Dendritic cell treated with granulocyte-macrophage colony-stimulating factor and Interleukin-4, amounts not matched to agents 40 ng/mL and 50 ng/mL, for 4 days (primary cell): Measurements from ENCODE around the gene NXPH1.

Experiments used
- H3K27ac Mint-ChIP-seq: one replicate; pipeline ENCODE4 v1.8.0; 2022; ENCODE audit warnings: mild to moderate bottlenecking, mixed read lengths
- H3K27me3 Mint-ChIP-seq: one replicate; pipeline ENCODE4 v1.8.0; 2022; ENCODE audit warnings: mild to moderate bottlenecking, mixed read lengths
- H3K36me3 Mint-ChIP-seq: one replicate; pipeline ENCODE4 v1.8.0; 2022; ENCODE audit warnings: low read depth, mixed read lengths
- H3K4me1 Mint-ChIP-seq: one replicate; pipeline ENCODE4 v1.8.0; 2022; ENCODE audit warnings: low read depth, mixed read lengths
- H3K4me3 Mint-ChIP-seq: one replicate; pipeline ENCODE4 v1.8.0; 2022; ENCODE audit warnings: mild to moderate bottlenecking, moderate library complexity, mixed read lengths
- H3K9me3 Mint-ChIP-seq: one replicate; pipeline ENCODE4 v1.8.0; 2022; ENCODE audit warnings: mixed read lengths
- intact Hi-C: fragments of 100-400 bp; cut with micrococcal nuclease; formaldehyde crosslinking; loops from one replicate; pipeline ENCODE4 v1.15.0; 2022

Gene NXPH1

GRCh38 chr7:8567626-8568025 lies 134.2 kb downstream of the NXPH1 start:
- no peaks in the 10 kb centered on the region for H3K4me1 Mint-ChIP-seq
- intact Hi-C loops = no loop called here
- H3K4me3 Mint-ChIP-seq = no peak overlapping the region
- H3K27me3 Mint-ChIP-seq = no peaks in the 10 kb centered on the region
- no peak overlapping the region for H3K27ac Mint-ChIP-seq
- H3K36me3 Mint-ChIP-seq = no peaks in the 10 kb centered on the region
- no peaks in the 10 kb centered on the region for H3K9me3 Mint-ChIP-seq

GRCh38 chr7:8579661-8580194 lies 146.3 kb downstream of the NXPH1 start:
- peaks cover 18% of the 10 kb centered on the region for H3K9me3 Mint-ChIP-seq
- no peak overlapping the region for H3K4me3 Mint-ChIP-seq
- no peaks in the 10 kb centered on the region for H3K4me1 Mint-ChIP-seq
- intact Hi-C loops = no loop called here
- no peak overlapping the region for H3K27ac Mint-ChIP-seq
- H3K36me3 Mint-ChIP-seq = no peaks in the 10 kb centered on the region
- H3K27me3 Mint-ChIP-seq = no peaks in the 10 kb centered on the region

- Mint-ChIP-seq H3K4me3 (no peak overlapping the region), H3K27ac (no peak overlapping the region), H3K36me3 (no peaks in the 10 kb centered on the region), H3K27me3 (no peaks in the 10 kb centered on the region), H3K4me1 (no peaks in the 10 kb centered on the region), H3K9me3 (peaks cover 30% of the 10 kb centered on the region)
- intact Hi-C loops = no loop called here
Observed at GRCh38 chr7:8581842-8582241, 148.4 kb downstream of the NXPH1 start.

- Mint-ChIP-seq H3K27me3 (no peaks in the 10 kb centered on the region), H3K36me3 (no peaks in the 10 kb centered on the region), H3K4me3 (no peak overlapping the region), H3K27ac (no peak overlapping the region), H3K9me3 (peaks cover 30% of the 10 kb centered on the region), H3K4me1 (no peaks in the 10 kb centered on the region)
- intact Hi-C loops = no loop called here
Observed at GRCh38 chr7:8582728-8583127, 149.3 kb downstream of the NXPH1 start.

- Mint-ChIP-seq H3K4me3 (no peak overlapping the region), H3K9me3 (peaks cover 38% of the 10 kb centered on the region), H3K27ac (no peak overlapping the region), H3K27me3 (no peaks in the 10 kb centered on the region), H3K36me3 (no peaks in the 10 kb centered on the region), H3K4me1 (no peaks in the 10 kb centered on the region)
- intact Hi-C loops = no loop called here
Observed at GRCh38 chr7:8585591-8585990, 152.2 kb downstream of the NXPH1 start.

- H3K4me1 Mint-ChIP-seq = no peaks in the 10 kb centered on the region
- H3K4me3 Mint-ChIP-seq = no peak overlapping the region
- intact Hi-C loops = no loop called here
- H3K27me3 Mint-ChIP-seq = no peaks in the 10 kb centered on the region
- H3K27ac Mint-ChIP-seq = no peak overlapping the region
- H3K36me3 Mint-ChIP-seq = no peaks in the 10 kb centered on the region
- peaks cover 20% of the 10 kb centered on the region for H3K9me3 Mint-ChIP-seq
Observed at GRCh38 chr7:8590225-8590624, 156.8 kb downstream of the NXPH1 start.

GRCh38 chr7:8590791-8591190 lies 157.4 kb downstream of the NXPH1 start:
- H3K4me3 Mint-ChIP-seq = no peak overlapping the region
- no peaks in the 10 kb centered on the region for H3K36me3 Mint-ChIP-seq
- intact Hi-C loops = no loop called here
- peaks cover 18% of the 10 kb centered on the region for H3K9me3 Mint-ChIP-seq
- no peaks in the 10 kb centered on the region for H3K4me1 Mint-ChIP-seq
- H3K27me3 Mint-ChIP-seq = no peaks in the 10 kb centered on the region
- H3K27ac Mint-ChIP-seq = no peak overlapping the region

GRCh38 chr7:8591289-8591688 lies 157.9 kb downstream of the NXPH1 start:
- no peaks in the 10 kb centered on the region for H3K27me3 Mint-ChIP-seq
- H3K27ac Mint-ChIP-seq = no peak overlapping the region
- no peak overlapping the region for H3K4me3 Mint-ChIP-seq
- H3K36me3 Mint-ChIP-seq = no peaks in the 10 kb centered on the region
- intact Hi-C loops = no loop called here
- H3K9me3 Mint-ChIP-seq = peaks cover 13% of the 10 kb centered on the region
- no peaks in the 10 kb centered on the region for H3K4me1 Mint-ChIP-seq

GRCh38 chr7:8592167-8592566 lies 158.8 kb downstream of the NXPH1 start:
- Mint-ChIP-seq H3K4me1 (no peaks in the 10 kb centered on the region), H3K36me3 (no peaks in the 10 kb centered on the region), H3K4me3 (no peak overlapping the region), H3K9me3 (peaks cover 8% of the 10 kb centered on the region), H3K27ac (no peak overlapping the region), H3K27me3 (no peaks in the 10 kb centered on the region)
- intact Hi-C loops = no loop called here

- Mint-ChIP-seq H3K27me3 (no peaks in the 10 kb centered on the region), H3K27ac (no peak overlapping the region), H3K9me3 (peaks cover 12% of the 10 kb centered on the region), H3K36me3 (no peaks in the 10 kb centered on the region), H3K4me1 (no peaks in the 10 kb centered on the region), H3K4me3 (no peak overlapping the region)
- intact Hi-C loops = no loop called here
Observed at GRCh38 chr7:8594115-8594514, 160.7 kb downstream of the NXPH1 start.

- peaks cover 20% of the 10 kb centered on the region for H3K9me3 Mint-ChIP-seq
- no peaks in the 10 kb centered on the region for H3K36me3 Mint-ChIP-seq
- no peak overlapping the region for H3K4me3 Mint-ChIP-seq
- H3K27me3 Mint-ChIP-seq = no peaks in the 10 kb centered on the region
- H3K4me1 Mint-ChIP-seq = no peaks in the 10 kb centered on the region
- intact Hi-C loops = no loop called here
- no peak overlapping the region for H3K27ac Mint-ChIP-seq
Observed at GRCh38 chr7:8597565-8597964, 164.2 kb downstream of the NXPH1 start.

- no peaks in the 10 kb centered on the region for H3K4me1 Mint-ChIP-seq
- no peaks in the 10 kb centered on the region for H3K27me3 Mint-ChIP-seq
- no peak overlapping the region for H3K4me3 Mint-ChIP-seq
- intact Hi-C loops = no loop called here
- H3K9me3 Mint-ChIP-seq = peaks cover 28% of the 10 kb centered on the region
- H3K27ac Mint-ChIP-seq = no peak overlapping the region
- no peaks in the 10 kb centered on the region for H3K36me3 Mint-ChIP-seq
Observed at GRCh38 chr7:8601121-8601520, 167.7 kb downstream of the NXPH1 start.

GRCh38 chr7:8605221-8605620 lies 171.8 kb downstream of the NXPH1 start:
- intact Hi-C loops = no loop called here
- Mint-ChIP-seq H3K4me3 (no peak overlapping the region), H3K27ac (no peak overlapping the region), H3K27me3 (no peaks in the 10 kb centered on the region), H3K36me3 (no peaks in the 10 kb centered on the region), H3K9me3 (peaks cover 14% of the 10 kb centered on the region), H3K4me1 (no peaks in the 10 kb centered on the region)

GRCh38 chr7:8612584-8612983 lies 179.2 kb downstream of the NXPH1 start:
- H3K9me3 Mint-ChIP-seq = no peaks in the 10 kb centered on the region
- no peak overlapping the region for H3K4me3 Mint-ChIP-seq
- H3K27me3 Mint-ChIP-seq = no peaks in the 10 kb centered on the region
- H3K36me3 Mint-ChIP-seq = no peaks in the 10 kb centered on the region
- H3K4me1 Mint-ChIP-seq = no peaks in the 10 kb centered on the region
- no peak overlapping the region for H3K27ac Mint-ChIP-seq
- intact Hi-C loops = no loop called here

- Mint-ChIP-seq H3K27me3 (no peaks in the 10 kb centered on the region), H3K4me1 (no peaks in the 10 kb centered on the region), H3K4me3 (no peak overlapping the region), H3K27ac (no peak overlapping the region), H3K9me3 (no peaks in the 10 kb centered on the region), H3K36me3 (no peaks in the 10 kb centered on the region)
- intact Hi-C loops = no loop called here
Observed at GRCh38 chr7:8613191-8613590, 179.8 kb downstream of the NXPH1 start.
